Endothelial cell of umbilical vein (primary cell): Measurements from ENCODE around the gene GRM4. TPM values are rescaled to one million over a fixed set of nuclear protein-coding genes. Genes with fewer than 3 reads are reported as not detected.

Experiments used
- BruUV-seq: library from RNA; stranded (reverse); fragments of 400-500 nt; replicated peaks from 2 replicates; lab custom pipeline; 2021; lab: Mats Ljungman, UMichigan
- CTCF ChIA-PET: fragments of 300-600, 350-600 bp; sonication (Branson Sonifier 250); formaldehyde crosslinking; loops from one replicate; lab custom pipeline; 2021; ENCODE audit warnings: antibody characterized with exemption, inconsistent platforms; lab: Charles Lee
- POLR2A ChIA-PET: fragments of 300-600, 350-600 bp; sonication (Branson Sonifier 250); formaldehyde crosslinking; loops from one replicate; lab custom pipeline; 2021; ENCODE audit warnings: antibody characterized with exemption, inconsistent platforms; lab: Charles Lee
- DNase-seq: peaks from one replicate; pipeline ENCODE4 v3.0.0-alpha.2; 2011; ENCODE audit warnings: low read depth, low spot score
- FAIRE-seq: peaks from 2 replicates; lab custom pipeline; 2011; peaks lifted over from hg19 to GRCh38; lab: Jason Lieb, UNC
- H2AFZ ChIP-seq: 2 replicates; pipeline ENCODE4 v1.6.0; 2012; ENCODE audit warnings: low read depth, low read length, control low read depth, inconsistent platforms
- H3K27ac ChIP-seq: 2 replicates; pipeline ENCODE4 v1.5.1; 2011; ENCODE audit warnings: low read depth, mild to moderate bottlenecking, control low read depth, low read length, moderate library complexity; ENCODE audit not compliant: insufficient read depth
- H3K27me3 ChIP-seq, 2 experiments: 2 replicates each; pipeline versions ENCODE4 v1.6.0 to v1.6.1; 2011; ENCODE audit warnings: low read length in 2 of 2, mixed read lengths in 1 of 2; ENCODE audit not compliant: control insufficient read depth in 2 of 2, insufficient read depth in 2 of 2
- H3K36me3 ChIP-seq, 2 experiments: 2 replicates in 1 of 2; 3 replicates in 1 of 2; pipeline ENCODE4 v1.5.1; 2011; ENCODE audit warnings: low read length in 2 of 2, mild to moderate bottlenecking in 1 of 2, moderate library complexity in 1 of 2; ENCODE audit not compliant: control insufficient read depth in 2 of 2, insufficient read depth in 2 of 2; ENCODE audit errors: extremely low read depth in 1 of 2
- H3K4me1 ChIP-seq: 3 replicates; pipeline ENCODE4 v1.5.1; 2011; ENCODE audit warnings: mild to moderate bottlenecking, low read length; ENCODE audit not compliant: control insufficient read depth, insufficient read depth; ENCODE audit errors: extremely low read depth
- H3K4me2 ChIP-seq: 2 replicates; pipeline ENCODE4 v1.6.1; 2011; ENCODE audit warnings: low read length, control low read depth, mixed read lengths; ENCODE audit not compliant: insufficient read depth
- H3K4me3 ChIP-seq, 3 experiments: fragments of 200-600 bp in 1 of 3; sonication (generic), shearing (Covaris generic) in 1 of 3; replicated peaks in 1 of 3; 2 replicates each; pipeline ENCODE4 v1.5.1; 2011 to 2016; ENCODE audit warnings: control low read depth in 3 of 3, low read length in 3 of 3, mild to moderate bottlenecking in 2 of 3, inconsistent platforms in 1 of 3, low read depth in 1 of 3, moderate library complexity in 1 of 3; ENCODE audit not compliant: insufficient read depth in 1 of 3
- H3K79me2 ChIP-seq: 2 replicates; pipeline ENCODE4 v1.6.0; 2012; ENCODE audit warnings: low read length, inconsistent platforms; ENCODE audit not compliant: control insufficient read depth, insufficient read depth
- H3K9ac ChIP-seq: replicated peaks from 2 replicates; pipeline ENCODE3; 2011; ENCODE audit warnings: low read length, control low read depth; ENCODE audit not compliant: insufficient read depth; ENCODE audit errors: extremely low read depth
- H3K9me1 ChIP-seq: replicated peaks from 3 replicates; pipeline ENCODE4 v1.6.0; 2011; ENCODE audit warnings: mild to moderate bottlenecking, low read length; ENCODE audit not compliant: control insufficient read depth, insufficient read depth; ENCODE audit errors: extremely low read depth
- H3K9me3 ChIP-seq: replicated peaks from 2 replicates; pipeline ENCODE4 v1.5.1; 2012; ENCODE audit warnings: low read length, inconsistent platforms; ENCODE audit not compliant: control insufficient read depth, insufficient read depth
- H4K20me1 ChIP-seq: replicated peaks from 2 replicates; pipeline ENCODE3; 2011; ENCODE audit warnings: mild to moderate bottlenecking, low read length; ENCODE audit not compliant: control insufficient read depth, insufficient read depth; ENCODE audit errors: extremely low read depth
- CTCF ChIP-seq, 2 donors: IDR thresholded peaks; 1 replicate in 1 of 2; 2 replicates in 1 of 2; pipeline ENCODE4 v1.5.1; 2011; ENCODE audit warnings: low read length in 2 of 2, mild to moderate bottlenecking in 2 of 2, moderate library complexity in 2 of 2, control low read depth in 1 of 2, inconsistent platforms in 1 of 2, low read depth in 1 of 2; ENCODE audit not compliant: insufficient read depth in 1 of 2; ENCODE audit errors: extremely low read depth in 1 of 2
- EZH2 ChIP-seq: IDR thresholded peaks from 2 replicates; pipeline ENCODE4 v1.6.1; 2012; ENCODE audit warnings: borderline replicate concordance, low read depth, mild to moderate bottlenecking, moderate library complexity, low read length, inconsistent platforms; ENCODE audit not compliant: severe bottlenecking
- FOS ChIP-seq: IDR thresholded peaks from 2 replicates; pipeline ENCODE4 v1.6.1; 2011; ENCODE audit warnings: mild to moderate bottlenecking, low read length, moderate library complexity, borderline replicate concordance; ENCODE audit not compliant: insufficient read depth
- GATA2 ChIP-seq: IDR thresholded peaks from 2 replicates; pipeline ENCODE4 v1.7.0; 2011; ENCODE audit warnings: low read depth, mild to moderate bottlenecking, moderate library complexity, mixed read lengths, low read length; ENCODE audit not compliant: insufficient read length, insufficient read depth
- JUN ChIP-seq: IDR thresholded peaks from 2 replicates; pipeline ENCODE4 v1.6.1; 2011; ENCODE audit warnings: borderline replicate concordance, low read depth; ENCODE audit not compliant: insufficient read length, insufficient read depth
- MAX ChIP-seq: IDR thresholded peaks from 2 replicates; pipeline ENCODE4 v1.6.1; 2011; ENCODE audit not compliant: insufficient read depth, insufficient read length
- MYC ChIP-seq: IDR thresholded peaks from one replicate; pipeline ENCODE4 v1.6.1; 2011; ENCODE audit warnings: mild to moderate bottlenecking, low read depth, low read length
- POLR2A ChIP-seq: IDR thresholded peaks from 2 replicates; pipeline ENCODE4 v1.6.1; 2012; ENCODE audit warnings: low read depth, mild to moderate bottlenecking, control low read depth, low read length
- POLR2AphosphoS5 ChIP-seq: IDR thresholded peaks from 2 replicates; pipeline ENCODE4 v1.6.1; 2012; ENCODE audit warnings: low read depth, mild to moderate bottlenecking, control low read depth, low read length, moderate library complexity; ENCODE audit not compliant: insufficient read depth
- dilution Hi-C: fragments of 300-500 bp; cut with MboI; formaldehyde crosslinking; loops from one replicate; pipeline ENCODE4 v1.15.0; 2019; ENCODE audit warnings: low sequenced_read_pairs; ENCODE audit not compliant: extremely low pct_ligation_motif_present
- intact Hi-C: fragments of 100-400 bp; cut with micrococcal nuclease; formaldehyde crosslinking; loops from one replicate; pipeline ENCODE4 v1.10.0; 2022
- polyA plus RNA-seq, 4 experiments: library from polyadenylated mRNA; depleted of rRNA in 3 of 4; stranded (reverse) in 3 of 4; unstranded in 1 of 4; fragments of >200 nt; gene quantifications; 2 replicates each; pipeline versions ENCODE4 v1.2.1 to v1.2.3, GENCODE V29; 2011 to 2012; ENCODE audit warnings: missing spikeins in 1 of 4
- total RNA-seq: library from RNA; stranded (reverse); gene quantifications from 2 replicates; pipeline ENCODE4 v1.2.3, GENCODE V29; 2021

GRM4 gene
- total and polyA plus RNA-seq, 2 donors (not counting 3 experiments of a cell fraction or from before 2014, with no cell fraction given), result 0.03 TPM; not detected in 1

GRCh38 chr6:34032856-34033255, 113.0 kb downstream of the GRM4 start:
- Histone ChIP-seq H2AFZ (no peak overlapping the region), H3K4me1 (no peaks in the 10 kb centered on the region), H3K9ac (no peak overlapping the region), H3K9me1 (no peaks in the 10 kb centered on the region), H3K4me3 (no peak overlapping the region), H3K36me3 (no peaks in the 10 kb centered on the region), H3K79me2 (no peaks in the 10 kb centered on the region), H3K27me3 (no peaks in the 10 kb centered on the region), H3K4me2 (no peak overlapping the region), H4K20me1 (no peaks in the 10 kb centered on the region), H3K27ac (no peak overlapping the region), H3K9me3 (no peaks in the 10 kb centered on the region)
- no peak for DNase-seq
- no peak for FAIRE-seq
- dilution Hi-C loops (no loop called here), intact Hi-C loops (no loop called here)
- ChIA-PET CTCF (no interaction called here), POLR2A (interaction anchor here (0.7 kb wide), 1 partner anchor 83 kb away, joined by 9 read pairs; no protein-coding TSS in a partner anchor)
- no peak for TF ChIP-seq GATA2
- BruUV-seq, result no TSS peak

GRCh38 chr6:34031625-34032383, 114.1 kb downstream of the GRM4 start:
- no TSS peak for BruUV-seq
- no peak for FAIRE-seq

More at GRCh38 chr6:34031625-34032383, 114.1 kb downstream of the GRM4 start:
- ChIA-PET POLR2A (no interaction called here), CTCF (interaction anchor here (0.5 to 1.0 kb wide), 3 partner anchors 23 to 287 kb away, joined by 3 to 5 read pairs (median 5); no protein-coding TSS in a partner anchor)
- no peak for DNase-seq
- H3K27me3 ChIP-seq, result no peaks in the 10 kb centered on the region
- dilution Hi-C loops (no loop called here), intact Hi-C loops (no loop called here)
- H3K27ac ChIP-seq, result no peak overlapping the region
- no peak overlapping the region for H3K9ac ChIP-seq
- no peak overlapping the region for H3K4me2 ChIP-seq
- no peak overlapping the region for H2AFZ ChIP-seq
- H3K79me2 ChIP-seq, result no peaks in the 10 kb centered on the region
- no peaks in the 10 kb centered on the region for H3K9me3 ChIP-seq
- H3K36me3 ChIP-seq, result no peaks in the 10 kb centered on the region
- no peaks in the 10 kb centered on the region for H3K9me1 ChIP-seq
- TF ChIP-seq GATA2, result no peak
- no peak for TF ChIP-seq JUN
- no peak for TF ChIP-seq CTCF (IDR thresholded peaks at IDR 0.05; ENCODE audit: extremely low read depth in 1 of 2, insufficient read depth in 1 of 2, low read depth in 1 of 2, low read length in 2 of 2)
- TF ChIP-seq MAX, result no peak
- no peak for TF ChIP-seq FOS
- TF ChIP-seq POLR2A, result no peak
- no peak for TF ChIP-seq MYC
- no peak for TF ChIP-seq EZH2
- TF ChIP-seq POLR2AphosphoS5, result no peak
- no peak overlapping the region for H3K4me3 ChIP-seq
- H3K4me1 ChIP-seq, result no peaks in the 10 kb centered on the region
- no peaks in the 10 kb centered on the region for H4K20me1 ChIP-seq
